Esophagus squamous epithelium (tissue), 5 donors: ENCODE results near the gene HLA-DQB1. TPM values are rescaled to one million over a fixed set of nuclear protein-coding genes. Genes with fewer than 3 reads are reported as not detected.
A peak's percentile ranks its signal among the peaks of the same experiment; 100 is the strongest.
"Not testable (repeated sequence)": the region's sequence is repeated elsewhere in the genome, so short reads cannot be mapped to it uniquely, and the experiment has no call there.

Experiments
- DNase-seq: peaks from one replicate; lab custom pipeline; 2025; lab: John Stamatoyannopoulos, UW
- H3K27ac ChIP-seq, 4 donors: fragments of 200-600 bp; sonication (generic); one replicate each; pipeline ENCODE4 v1.5.1; 2016 to 2019; ENCODE audit warnings: mild to moderate bottlenecking in 1 of 4
- H3K27me3 ChIP-seq, 4 donors: fragments of 200-600 bp; sonication (generic); 1 replicate in 3 of 4; 2 replicates in 1 of 4; pipeline versions ENCODE4 v1.5.1 to v1.6.0; 2017 to 2021; ENCODE audit warnings: antibody characterized with exemption in 1 of 4
- H3K36me3 ChIP-seq, 3 donors: fragments of 200-600 bp; sonication (generic); one replicate each; pipeline ENCODE4 v1.5.1; 2016 to 2019
- H3K4me1 ChIP-seq, 3 donors: fragments of 200-600 bp; sonication (generic); one replicate each; pipeline ENCODE4 v1.5.1; 2017 to 2019
- H3K4me3 ChIP-seq, 4 donors: fragments of 200-600 bp; sonication (generic); 1 replicate in 3 of 4; 2 replicates in 1 of 4; pipeline ENCODE4 v1.5.1; 2016 to 2019; ENCODE audit warnings: mild to moderate bottlenecking in 2 of 4, moderate library complexity in 1 of 4
- H3K9me3 ChIP-seq, 3 donors: fragments of 200-600 bp; sonication (generic); one replicate each; pipeline ENCODE4 v1.5.1; 2016 to 2019
- POLR2A ChIP-seq, 4 donors: fragments of 450-650 bp; IDR thresholded peaks; one replicate each; pipeline ENCODE4 v1.6.1; 2017; ENCODE audit warnings: antibody characterized with exemption in 4 of 4, mild to moderate bottlenecking in 4 of 4, moderate library complexity in 3 of 4
- WGBS, 2 donors: methylation state at CpG; one replicate each; pipeline ENCODE4 v1.1.5; 2018; 5-methylcytosine and 5-hydroxymethylcytosine counted together
- intact Hi-C: fragments of 100-400 bp; cut with DNase I; formaldehyde crosslinking; loops from one replicate; pipeline ENCODE4 v1.15.0; 2022
- total RNA-seq, 4 donors: library from RNA; depleted of rRNA; stranded (reverse); fragments of >200 nt; gene quantifications; one replicate each; pipeline ENCODE4 v1.1.0, GENCODE V29; 2016
- TF ChIP-seq, protein P1 (sequence below), 6 experiments: fragments of 450-650 bp in 4 of 6; fragments of 200-600 bp in 2 of 6; sonication (generic) in 2 of 6; IDR thresholded peaks; one replicate each; pipeline ENCODE4 v1.5.1; 2016 to 2019; ENCODE audit warnings: antibody characterized with exemption in 6 of 6, mild to moderate bottlenecking in 4 of 6, moderate library complexity in 4 of 6
- donor health status: DM: yes; HTN: yes; CAD: no.

HLA-DQB1 gene
- total RNA-seq, 4 donors from 2014 or later: 0.13 to 9.3 (median 1.5) TPM

DNA sequence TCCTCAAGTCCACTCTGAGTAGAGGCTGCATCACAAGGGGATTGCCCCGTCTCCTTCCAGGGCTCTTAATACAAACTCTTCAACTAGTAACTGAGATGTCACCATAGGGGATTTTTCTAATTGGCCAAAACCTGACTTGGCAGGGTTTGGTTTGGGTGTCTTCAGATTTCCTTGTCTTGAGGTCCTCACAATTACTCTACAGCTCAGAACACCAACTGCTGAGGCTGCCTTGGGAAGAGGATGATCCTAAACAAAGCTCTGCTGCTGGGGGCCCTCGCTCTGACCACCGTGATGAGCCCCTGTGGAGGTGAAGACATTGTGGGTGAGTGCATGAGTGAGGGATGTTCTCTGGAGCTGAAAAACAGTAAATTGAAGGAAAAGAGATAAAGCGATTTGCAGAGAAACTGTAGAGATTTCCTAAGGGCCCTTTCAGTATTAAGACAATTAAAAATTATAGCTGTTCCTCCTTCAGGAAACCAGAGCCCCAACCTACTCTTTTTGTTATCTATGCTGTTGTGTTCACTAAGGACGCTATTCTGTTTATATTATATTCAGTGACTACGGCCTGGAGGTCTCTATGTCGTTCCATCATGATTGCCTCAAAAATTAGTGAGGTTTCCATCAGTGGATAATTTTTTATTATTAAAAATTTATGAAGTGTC lies 29.1 kb downstream of the HLA-DQB1 start, which contains the start of gene HLA-DQA1:
HLA-DQA1 (plus strand) TSS at position 188 of the 662 bp plus-strand sequence; CDS start at position 241, 53 bp downstream.
- no peak for TF ChIP-seq POLR2A (IDR thresholded peaks at IDR 0.05)
- TF ChIP-seq, protein P1, sequence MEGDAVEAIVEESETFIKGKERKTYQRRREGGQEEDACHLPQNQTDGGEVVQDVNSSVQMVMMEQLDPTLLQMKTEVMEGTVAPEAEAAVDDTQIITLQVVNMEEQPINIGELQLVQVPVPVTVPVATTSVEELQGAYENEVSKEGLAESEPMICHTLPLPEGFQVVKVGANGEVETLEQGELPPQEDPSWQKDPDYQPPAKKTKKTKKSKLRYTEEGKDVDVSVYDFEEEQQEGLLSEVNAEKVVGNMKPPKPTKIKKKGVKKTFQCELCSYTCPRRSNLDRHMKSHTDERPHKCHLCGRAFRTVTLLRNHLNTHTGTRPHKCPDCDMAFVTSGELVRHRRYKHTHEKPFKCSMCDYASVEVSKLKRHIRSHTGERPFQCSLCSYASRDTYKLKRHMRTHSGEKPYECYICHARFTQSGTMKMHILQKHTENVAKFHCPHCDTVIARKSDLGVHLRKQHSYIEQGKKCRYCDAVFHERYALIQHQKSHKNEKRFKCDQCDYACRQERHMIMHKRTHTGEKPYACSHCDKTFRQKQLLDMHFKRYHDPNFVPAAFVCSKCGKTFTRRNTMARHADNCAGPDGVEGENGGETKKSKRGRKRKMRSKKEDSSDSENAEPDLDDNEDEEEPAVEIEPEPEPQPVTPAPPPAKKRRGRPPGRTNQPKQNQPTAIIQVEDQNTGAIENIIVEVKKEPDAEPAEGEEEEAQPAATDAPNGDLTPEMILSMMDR (IDR thresholded peaks at IDR 0.05): no peak
- WGBS, 2 donors: 15 to 21% methylated on average over 7 of the region's 7 CpGs
- no peaks in the 10 kb centered on the region for H3K4me1 ChIP-seq
- peak within 1 kb of the TSS in 1 of 4 donors; percentile 29 for H3K27ac ChIP-seq
- no peaks in the 10 kb centered on the region for H3K36me3 ChIP-seq
- H3K4me3 ChIP-seq: no peak within 1 kb of the TSS
- no peaks in the 10 kb centered on the region for H3K9me3 ChIP-seq
- peaks cover 0 to 13% (median 0%) of the 10 kb centered on the region in 4 donors for H3K27me3 ChIP-seq
- intact Hi-C loops: no loop called here
- DNase-seq: no peak

DNA sequence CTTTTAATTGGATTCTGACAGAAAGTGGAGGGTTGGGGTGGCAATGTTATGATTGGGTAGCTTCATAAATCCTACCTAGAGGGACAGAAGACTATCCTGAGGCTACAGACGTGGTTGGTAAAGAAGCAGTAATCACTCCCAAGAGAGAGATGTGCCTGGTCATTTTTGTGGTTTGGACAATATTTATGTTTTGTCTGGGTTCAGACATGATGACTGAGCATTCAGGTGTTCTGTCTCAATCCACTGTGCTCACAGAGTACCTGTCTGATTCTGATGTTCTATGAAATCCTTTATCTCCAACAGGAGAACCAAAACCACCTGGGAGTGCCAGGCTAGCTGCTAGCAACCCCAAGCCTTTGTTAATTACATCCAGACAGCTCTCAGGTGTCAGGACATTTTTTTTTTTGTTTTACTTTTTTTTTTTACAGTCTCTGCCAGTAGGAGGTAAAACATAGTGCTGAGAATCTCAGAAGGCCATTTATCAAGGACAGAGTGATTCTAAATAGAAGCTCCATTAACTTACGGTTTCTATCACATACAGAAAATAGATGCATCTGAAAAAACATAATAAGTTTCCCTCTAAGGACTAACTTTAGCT lies 30.8 kb downstream of the HLA-DQB1 start:
- peaks cover 0 to 13% (median 0%) of the 10 kb centered on the region in 4 donors for H3K27me3 ChIP-seq
- no peaks in the 10 kb centered on the region for H3K9me3 ChIP-seq
- no peak for DNase-seq
- intact Hi-C loops: no loop called here
- no peak overlapping the region for H3K4me3 ChIP-seq
- H3K4me1 ChIP-seq: no peaks in the 10 kb centered on the region
- TF ChIP-seq POLR2A (IDR thresholded peaks at IDR 0.05): no peak
- TF ChIP-seq, protein P1 (IDR thresholded peaks at IDR 0.05): no peak
- no peak overlapping the region for H3K27ac ChIP-seq
- no peaks in the 10 kb centered on the region for H3K36me3 ChIP-seq
- WGBS, 2 donors: 14 to 34% methylated on average over 2 of the region's 2 CpGs

DNA sequence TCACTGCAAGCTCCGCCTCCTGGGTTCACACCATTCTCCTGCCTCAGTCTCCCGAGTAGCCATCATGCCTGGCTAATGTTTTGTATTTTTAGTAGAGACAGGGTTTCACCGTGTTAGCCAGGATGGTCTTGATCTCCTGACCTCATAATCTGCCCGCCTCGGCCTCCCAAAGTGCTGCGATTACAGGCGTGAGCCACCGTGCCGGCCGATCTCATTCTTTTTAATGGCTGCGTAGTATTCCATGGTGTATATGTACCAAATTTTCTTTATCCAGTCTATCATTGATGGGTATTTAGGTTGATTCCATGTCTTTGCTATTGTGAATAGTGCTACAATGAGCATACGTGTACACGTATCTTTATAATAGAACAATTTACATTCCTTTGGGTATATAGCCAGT lies 36.7 kb downstream of the HLA-DQB1 start:
- H3K36me3 ChIP-seq, H3K4me1 ChIP-seq, H3K4me3 ChIP-seq, H3K9me3 ChIP-seq, DNase-seq, intact Hi-C loops, H3K27me3 ChIP-seq, H3K27ac ChIP-seq: not testable (repeated sequence)
- WGBS, 2 donors: 61 to 90% methylated on average over 3 to 6 of the region's 13 CpGs

DNA sequence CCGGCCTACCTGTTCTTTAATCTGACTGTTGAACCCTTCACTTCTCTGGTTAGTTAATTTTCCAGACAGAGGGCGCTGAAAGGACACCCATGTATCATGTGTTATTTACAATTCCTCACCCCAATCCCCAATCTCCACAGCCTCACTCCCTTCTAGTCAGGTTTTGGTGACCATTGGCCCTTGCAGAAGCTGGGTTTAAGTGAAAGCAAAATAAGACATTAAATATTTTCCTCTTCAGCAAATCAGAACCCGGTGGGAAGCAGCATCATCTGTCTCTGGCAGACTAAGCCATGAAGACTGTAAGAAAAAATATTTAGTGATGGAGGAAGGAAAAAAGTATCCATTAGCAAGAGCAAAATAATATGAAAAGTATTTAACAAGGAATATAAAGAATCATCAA lies 38.6 kb downstream of the HLA-DQB1 start:
- DNase-seq: no peak
- Histone ChIP-seq H3K27ac (peak overlapping the region in 1 of 4 donors; percentile 61), H3K36me3 (no peaks in the 10 kb centered on the region), H3K4me3 (no peak overlapping the region), H3K4me1 (no peaks in the 10 kb centered on the region), H3K27me3 (no peaks in the 10 kb centered on the region), H3K9me3 (no peaks in the 10 kb centered on the region)
- intact Hi-C loops: no loop called here
- TF ChIP-seq POLR2A (IDR thresholded peaks at IDR 0.05): peak in 1 of 4 donors; percentile 31
- TF ChIP-seq, protein P1 (IDR thresholded peaks at IDR 0.05): no peak
- WGBS, 2 donors: 28 to 43% methylated on average over 3 of the region's 3 CpGs

DNA sequence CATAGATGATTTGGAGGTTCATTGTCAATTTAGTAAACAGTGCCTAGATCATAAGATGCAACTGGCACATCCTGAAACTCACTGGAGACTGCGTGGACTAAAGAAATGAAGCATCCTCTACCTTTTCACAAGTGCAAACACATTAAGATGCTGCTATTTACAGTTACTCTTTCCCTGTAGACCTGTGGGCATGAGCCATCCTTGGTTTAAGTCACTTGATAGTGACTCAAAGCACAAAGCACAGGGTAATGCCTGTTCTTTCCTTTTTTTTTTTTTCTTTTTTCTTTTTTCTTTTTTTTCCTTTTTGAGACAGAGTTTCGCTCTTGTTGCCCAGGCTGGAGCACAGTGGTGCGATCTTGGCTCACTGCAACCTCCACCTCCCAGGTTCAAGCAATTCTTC lies 39.2 kb downstream of the HLA-DQB1 start:
- H3K27me3 ChIP-seq: no peaks in the 10 kb centered on the region
- intact Hi-C loops: no loop called here
- no peak overlapping the region for H3K27ac ChIP-seq
- no peaks in the 10 kb centered on the region for H3K4me1 ChIP-seq
- TF ChIP-seq, protein P1 (IDR thresholded peaks at IDR 0.05): no peak
- no peak for TF ChIP-seq POLR2A (IDR thresholded peaks at IDR 0.05)
- no peak overlapping the region for H3K4me3 ChIP-seq
- no peaks in the 10 kb centered on the region for H3K9me3 ChIP-seq
- 0 to 42% methylated on average over 1 to 2 of the region's 3 CpGs for WGBS, 2 donors
- no peaks in the 10 kb centered on the region for H3K36me3 ChIP-seq
- DNase-seq: no peak
